H9 (cell line): ENCODE data around the gene FRMPD1. TPM values are rescaled to one million over a fixed set of nuclear protein-coding genes. Genes with fewer than 3 reads are reported as not detected.
"Not testable (repeated sequence)": the region's sequence is repeated elsewhere in the genome, so short reads cannot be mapped to it uniquely, and the experiment has no call there.

Experiments used
- DNase-seq: peaks from one replicate; pipeline ENCODE4 v3.0.0-alpha.2; 2017
- H2AFZ ChIP-seq: one replicate; pipeline ENCODE4 v1.6.1; 2013; ENCODE audit warnings: mild to moderate bottlenecking, low read length, control low read depth, moderate library complexity
- H2AK5ac ChIP-seq: 2 replicates; pipeline ENCODE4 v1.6.1; 2013; ENCODE audit warnings: low read length, control low read depth, mixed read lengths; ENCODE audit not compliant: insufficient read length
- H2BK120ac ChIP-seq: one replicate; pipeline ENCODE4 v1.6.1; 2013; ENCODE audit warnings: low read depth, mild to moderate bottlenecking, low read length, control low read depth, inconsistent platforms; ENCODE audit not compliant: poor library complexity, severe bottlenecking
- H2BK12ac ChIP-seq: 2 replicates; pipeline ENCODE4 v1.6.1; 2013; ENCODE audit warnings: low read length, control low read depth, mixed read lengths, low read depth; ENCODE audit not compliant: insufficient read length
- H2BK15ac ChIP-seq: 2 replicates; pipeline ENCODE4 v1.6.1; 2013; ENCODE audit warnings: low read depth, low read length, control low read depth
- H2BK20ac ChIP-seq: one replicate; pipeline ENCODE4 v1.6.1; 2013; ENCODE audit warnings: low read depth, mild to moderate bottlenecking, low read length, control low read depth, inconsistent platforms; ENCODE audit not compliant: poor library complexity, severe bottlenecking
- H2BK5ac ChIP-seq: 2 replicates; pipeline ENCODE4 v1.6.1; 2013; ENCODE audit warnings: low read length, control low read depth, mixed read lengths; ENCODE audit not compliant: insufficient read length
- H3K14ac ChIP-seq: 2 replicates; pipeline ENCODE4 v1.6.1; 2013; ENCODE audit warnings: low read length, control low read depth; ENCODE audit not compliant: insufficient read depth
- H3K18ac ChIP-seq: 2 replicates; pipeline ENCODE4 v1.6.1; 2013; ENCODE audit warnings: low read depth, mild to moderate bottlenecking, mixed read lengths, low read length, control low read depth; ENCODE audit not compliant: insufficient read length
- H3K23ac ChIP-seq: 2 replicates; pipeline ENCODE4 v1.6.1; 2013; ENCODE audit warnings: low read length, control low read depth, mixed read lengths, low read depth; ENCODE audit not compliant: insufficient read length
- H3K23me2 ChIP-seq: 2 replicates; pipeline ENCODE4 v1.6.1; 2013; ENCODE audit warnings: low read depth, mild to moderate bottlenecking, mixed read lengths, low read length, control low read depth; ENCODE audit not compliant: insufficient read length, poor library complexity, severe bottlenecking
- H3K27ac ChIP-seq: 2 replicates; pipeline ENCODE4 v1.5.1; 2013; ENCODE audit warnings: low read length, control low read depth, mixed read lengths, low read depth; ENCODE audit not compliant: insufficient read length
- H3K27me3 ChIP-seq: 2 replicates; pipeline ENCODE4 v1.6.1; 2013; ENCODE audit warnings: low read length, control low read depth, inconsistent platforms; ENCODE audit not compliant: insufficient read depth
- H3K4ac ChIP-seq: 2 replicates; pipeline ENCODE4 v1.6.1; 2013; ENCODE audit warnings: low read depth, mild to moderate bottlenecking, control low read depth, inconsistent platforms, low read length, moderate library complexity
- H3K4me1 ChIP-seq: 2 replicates; pipeline ENCODE4 v1.6.1; 2013; ENCODE audit warnings: low read length, control low read depth, inconsistent platforms; ENCODE audit not compliant: insufficient read depth
- H3K4me2 ChIP-seq: 2 replicates; pipeline ENCODE4 v1.6.1; 2013; ENCODE audit warnings: low read length, control low read depth, mixed read lengths; ENCODE audit not compliant: insufficient read length, insufficient read depth
- H3K56ac ChIP-seq: 2 replicates; pipeline ENCODE4 v1.6.1; 2013; ENCODE audit warnings: low read depth, mild to moderate bottlenecking, mixed read lengths, low read length, control low read depth; ENCODE audit not compliant: insufficient read length
- H3K79me1 ChIP-seq: 2 replicates; pipeline ENCODE4 v1.6.1; 2013; ENCODE audit warnings: low read depth, mild to moderate bottlenecking, moderate library complexity, low read length, control low read depth, inconsistent platforms; ENCODE audit not compliant: insufficient read depth, poor library complexity, severe bottlenecking
- H3K79me2 ChIP-seq: 2 replicates; pipeline ENCODE4 v1.6.1; 2013; ENCODE audit warnings: low read length, control low read depth, inconsistent platforms; ENCODE audit not compliant: insufficient read depth
- H3K9ac ChIP-seq: 2 replicates; pipeline ENCODE4 v1.6.1; 2013; ENCODE audit warnings: low read length, control low read depth, mixed read lengths; ENCODE audit not compliant: insufficient read length; ENCODE audit errors: extremely low read depth
- H3K9me3 ChIP-seq: one replicate; pipeline ENCODE4 v1.6.1; 2013; ENCODE audit warnings: low read depth, low read length, inconsistent platforms; ENCODE audit not compliant: control insufficient read depth
- H3T11ph ChIP-seq: one replicate; pipeline ENCODE4 v1.6.1; 2013; ENCODE audit warnings: mild to moderate bottlenecking, low read length, control low read depth, inconsistent platforms
- H4K20me1 ChIP-seq: one replicate; pipeline ENCODE4 v1.6.1; 2013; ENCODE audit not compliant: control insufficient read depth, insufficient read length, insufficient read depth
- H4K5ac ChIP-seq: 2 replicates; pipeline ENCODE4 v1.6.1; 2013; ENCODE audit warnings: low read depth, mild to moderate bottlenecking, mixed read lengths, low read length, control low read depth; ENCODE audit not compliant: insufficient read length
- H4K8ac ChIP-seq: replicated peaks from 2 replicates; pipeline ENCODE4 v1.6.1; 2013; ENCODE audit warnings: low read length, control low read depth, mixed read lengths, low read depth; ENCODE audit not compliant: insufficient read length
- H4K91ac ChIP-seq: 2 replicates; pipeline ENCODE4 v1.6.1; 2013; ENCODE audit warnings: low read depth, mild to moderate bottlenecking, moderate library complexity, mixed read lengths, low read length, control low read depth; ENCODE audit not compliant: insufficient read length
- H3K27ac Mint-ChIP-seq, 3 experiments: 2 replicates in 2 of 3; 3 replicates in 1 of 3; pipeline ENCODE4 v1.8.0; 2020 to 2021; ENCODE audit warnings: mixed read lengths in 3 of 3, mild to moderate bottlenecking in 1 of 3, moderate library complexity in 1 of 3
- H3K27me3 Mint-ChIP-seq: 2 replicates; pipeline ENCODE4 v1.8.0; 2021; ENCODE audit warnings: low read depth, mild to moderate bottlenecking, moderate library complexity, mixed read lengths
- H3K36me3 Mint-ChIP-seq, 3 experiments: 2 replicates in 2 of 3; 3 replicates in 1 of 3; pipeline ENCODE4 v1.8.0; 2020 to 2021; ENCODE audit warnings: low read depth in 3 of 3, mixed read lengths in 3 of 3; ENCODE audit not compliant: insufficient read depth in 1 of 3
- H3K4me1 Mint-ChIP-seq, 2 experiments: 2 replicates each; pipeline ENCODE4 v1.8.0; 2020; ENCODE audit warnings: mixed read lengths in 2 of 2
- H3K4me3 Mint-ChIP-seq, 2 experiments: 2 replicates in 1 of 2; 3 replicates in 1 of 2; pipeline ENCODE4 v1.8.0; 2020 to 2021; ENCODE audit warnings: mild to moderate bottlenecking in 2 of 2, mixed read lengths in 2 of 2, moderate library complexity in 1 of 2
- H3K9me3 Mint-ChIP-seq, 2 experiments: 2 replicates in 1 of 2; 3 replicates in 1 of 2; pipeline ENCODE4 v1.8.0; 2020; ENCODE audit warnings: mild to moderate bottlenecking in 2 of 2, mixed read lengths in 2 of 2, moderate library complexity in 1 of 2
- WGBS: extraction: QIAGEN DNeasy Blood & Tissue Kit; methylation state at CpG from one replicate; pipeline ENCODE4 v1.1.7; 2013; ENCODE audit warnings: missing lambda C conversion rate, low lambda C conversion rate, mixed read lengths; ENCODE audit not compliant: insufficient read length; ENCODE audit errors: extremely low coverage; 5-methylcytosine and 5-hydroxymethylcytosine counted together
- total RNA-seq: library from RNA; stranded (reverse); gene quantifications from 2 replicates; pipeline ENCODE4 v1.2.1, GENCODE V29; 2021
- TF ChIP-seq, protein P1 (sequence below): fragments of 200-600 bp; sonication (generic); conservative IDR thresholded peaks from 3 replicates; pipeline ENCODE4 v1.8.0; 2021; ENCODE audit warnings: antibody characterized with exemption, mild to moderate bottlenecking

Gene FRMPD1
- total RNA-seq, 1 experiment from 2014 or later, result 0.04 TPM

GRCh38 chr9:37761511-37761910 lies 110.8 kb downstream of the FRMPD1 start:
- Histone ChIP-seq H3K4me1 (no peaks in the 10 kb centered on the region), H3K9ac (no peak overlapping the region), H3K18ac (no peak overlapping the region), H3K27ac (no peak overlapping the region), H3K79me1 (no peaks in the 10 kb centered on the region), H4K20me1 (no peaks in the 10 kb centered on the region), H2BK120ac (no peak overlapping the region), H2BK5ac (no peak overlapping the region), H3T11ph (no peak overlapping the region), H3K14ac (no peak overlapping the region), H3K56ac (no peak overlapping the region), H3K27me3 (no peaks in the 10 kb centered on the region), H3K23ac (no peak overlapping the region), H2AFZ (no peak overlapping the region), H2BK12ac (no peak overlapping the region), H3K23me2 (no peaks in the 10 kb centered on the region), H2BK15ac (no peak overlapping the region), H3K4me2 (no peak overlapping the region), H3K9me3 (no peaks in the 10 kb centered on the region), H3K4ac (no peak overlapping the region), H4K91ac (no peak overlapping the region), H4K8ac (peak overlapping the region; percentile 43), H2BK20ac (no peak overlapping the region), H3K79me2 (no peaks in the 10 kb centered on the region), H4K5ac (no peak overlapping the region), H2AK5ac (no peak overlapping the region)
- Mint-ChIP-seq H3K9me3 (peaks cover 3 to 4% of the 10 kb centered on the region in 2 experiments; a peak in 2 of 5 replicates), H3K27ac (peak overlapping the region in 1 of 3 experiments; percentile 21; a peak in 1 of 7 replicates), H3K36me3 (peaks cover 6 to 15% (median 12%) of the 10 kb centered on the region in 3 experiments; a peak in 6 of 7 replicates), H3K27me3 (no peaks in the 10 kb centered on the region), H3K4me3 (no peak overlapping the region; a peak in 1 of 5 replicates), H3K4me1 (no peaks in the 10 kb centered on the region)
- no CpG with 5 or more reads among the region's 3 CpGs for WGBS
- TF ChIP-seq, protein P1, sequence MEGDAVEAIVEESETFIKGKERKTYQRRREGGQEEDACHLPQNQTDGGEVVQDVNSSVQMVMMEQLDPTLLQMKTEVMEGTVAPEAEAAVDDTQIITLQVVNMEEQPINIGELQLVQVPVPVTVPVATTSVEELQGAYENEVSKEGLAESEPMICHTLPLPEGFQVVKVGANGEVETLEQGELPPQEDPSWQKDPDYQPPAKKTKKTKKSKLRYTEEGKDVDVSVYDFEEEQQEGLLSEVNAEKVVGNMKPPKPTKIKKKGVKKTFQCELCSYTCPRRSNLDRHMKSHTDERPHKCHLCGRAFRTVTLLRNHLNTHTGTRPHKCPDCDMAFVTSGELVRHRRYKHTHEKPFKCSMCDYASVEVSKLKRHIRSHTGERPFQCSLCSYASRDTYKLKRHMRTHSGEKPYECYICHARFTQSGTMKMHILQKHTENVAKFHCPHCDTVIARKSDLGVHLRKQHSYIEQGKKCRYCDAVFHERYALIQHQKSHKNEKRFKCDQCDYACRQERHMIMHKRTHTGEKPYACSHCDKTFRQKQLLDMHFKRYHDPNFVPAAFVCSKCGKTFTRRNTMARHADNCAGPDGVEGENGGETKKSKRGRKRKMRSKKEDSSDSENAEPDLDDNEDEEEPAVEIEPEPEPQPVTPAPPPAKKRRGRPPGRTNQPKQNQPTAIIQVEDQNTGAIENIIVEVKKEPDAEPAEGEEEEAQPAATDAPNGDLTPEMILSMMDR, result no peak
- no peak for DNase-seq

- no CpG with 5 or more reads among the region's 6 CpGs for WGBS
- H2BK20ac ChIP-seq, H3K18ac ChIP-seq, H3K14ac ChIP-seq, H3K9ac ChIP-seq, H3K4me3 Mint-ChIP-seq, H3T11ph ChIP-seq, H2AK5ac ChIP-seq, H3K9me3 Mint-ChIP-seq, H3K27me3 ChIP-seq, H3K23me2 ChIP-seq, H2AFZ ChIP-seq, H3K27ac Mint-ChIP-seq, H3K79me1 ChIP-seq, H3K4ac ChIP-seq, H2BK120ac ChIP-seq, H3K79me2 ChIP-seq, H2BK12ac ChIP-seq, H2BK15ac ChIP-seq, H2BK5ac ChIP-seq, H4K8ac ChIP-seq, H3K4me1 ChIP-seq, H4K20me1 ChIP-seq, H3K4me1 Mint-ChIP-seq, H3K27me3 Mint-ChIP-seq, H3K56ac ChIP-seq, H3K23ac ChIP-seq, DNase-seq, H3K9me3 ChIP-seq, H3K4me2 ChIP-seq, H4K5ac ChIP-seq, H4K91ac ChIP-seq, H3K27ac ChIP-seq: not testable (repeated sequence)
- peaks cover 6 to 15% (median 12%) of the 10 kb centered on the region in 3 experiments; a peak in 6 of 7 replicates for H3K36me3 Mint-ChIP-seq
Observed at GRCh38 chr9:37765263-37765662, 114.5 kb downstream of the FRMPD1 start.
